ENCODE measurements around the gene BMP2K.
"Not testable (repeated sequence)": the region's sequence is repeated elsewhere in the genome, so short reads cannot be mapped to it uniquely, and the experiment has no call there.

The BMP2K gene

DNA sequence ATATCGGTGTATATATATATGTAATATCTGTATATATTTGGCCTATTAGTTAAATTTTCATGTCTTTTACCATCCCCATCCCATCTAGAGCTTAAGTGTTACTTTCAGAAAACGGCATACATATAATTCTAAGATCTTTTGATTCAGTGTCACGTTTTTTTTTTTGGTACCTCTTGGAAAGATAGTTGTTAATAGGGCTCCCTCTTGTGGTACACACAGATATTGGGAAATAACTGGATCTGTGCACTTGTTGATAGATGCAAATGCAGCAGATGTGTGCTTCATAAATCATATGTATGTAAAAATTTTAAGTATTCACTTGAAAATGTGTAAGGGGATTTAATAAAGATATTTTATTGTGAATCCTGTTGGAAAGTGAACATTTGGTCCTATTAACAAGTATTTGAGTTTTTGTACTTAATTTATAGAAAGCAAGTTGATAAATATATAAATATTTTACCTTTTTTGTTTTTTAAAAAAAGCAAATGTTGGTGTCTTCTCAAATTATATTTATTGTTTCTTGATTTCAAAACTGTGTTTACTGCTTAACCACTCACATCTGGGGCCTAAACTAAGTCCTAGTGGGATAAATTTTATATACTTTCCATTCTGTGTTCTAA, 88.4 kb downstream of the BMP2K start:
- DNase-seq, result peak; percentile 73

DNA sequence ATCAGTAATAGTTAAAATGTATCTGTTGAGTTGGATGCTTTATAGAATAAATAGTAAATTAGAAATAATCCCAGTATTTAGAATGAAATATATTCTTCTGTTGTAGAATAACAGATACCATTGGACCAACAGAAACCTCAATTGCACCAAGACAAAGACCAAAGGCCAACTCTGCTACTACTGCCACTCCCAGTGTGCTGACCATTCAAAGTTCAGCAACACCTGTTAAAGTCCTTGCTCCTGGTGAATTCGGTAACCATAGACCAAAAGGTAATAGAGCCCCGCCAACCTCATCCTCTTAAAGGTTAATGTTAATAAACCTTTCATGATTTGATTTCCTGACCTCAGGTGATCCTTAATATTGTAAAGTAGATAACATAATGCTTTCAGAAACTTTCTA, 89.3 kb downstream of the BMP2K start:
- no peak for DNase-seq

DNA sequence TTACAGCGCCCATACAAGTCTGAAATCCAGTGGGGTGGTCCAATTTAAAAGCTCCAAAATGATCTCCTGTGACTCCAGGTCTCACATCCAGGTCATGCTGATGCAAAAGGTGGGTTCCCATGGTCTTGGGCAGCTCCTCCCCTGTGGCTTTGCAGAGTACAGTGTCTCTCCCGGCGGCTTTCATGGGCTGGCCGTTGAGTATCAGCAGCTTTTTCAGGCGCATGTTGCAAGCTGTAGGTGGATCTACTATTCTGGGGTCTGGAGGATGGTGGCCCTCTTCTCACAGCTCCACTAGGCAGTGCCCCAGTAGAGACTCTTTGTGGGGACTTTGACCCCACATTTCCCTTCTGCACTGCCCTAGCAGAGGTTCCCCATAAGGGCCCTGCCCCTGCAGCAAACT, 92.6 kb downstream of the BMP2K start:
- DNase-seq, result not testable (repeated sequence)

DNA sequence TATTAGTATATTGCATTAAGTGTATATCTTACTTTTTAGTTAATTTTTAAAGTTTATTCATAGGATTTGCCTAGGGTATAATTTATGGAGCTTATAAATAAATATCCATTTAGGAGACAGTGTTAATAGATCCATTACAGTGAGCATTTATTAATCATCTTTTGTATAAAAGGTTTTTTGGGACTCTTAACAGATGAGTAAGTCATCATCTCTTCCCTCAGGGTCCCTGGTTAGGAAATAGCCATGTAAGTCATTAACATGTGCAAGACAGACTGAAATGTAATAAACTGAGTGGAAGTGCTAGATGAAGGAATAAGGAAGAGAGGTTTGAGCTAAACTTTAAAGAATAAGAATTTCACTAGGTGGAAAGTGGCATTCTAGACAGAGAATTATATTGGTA, 93.9 kb downstream of the BMP2K start:
- DNase-seq, result no peak

DNA sequence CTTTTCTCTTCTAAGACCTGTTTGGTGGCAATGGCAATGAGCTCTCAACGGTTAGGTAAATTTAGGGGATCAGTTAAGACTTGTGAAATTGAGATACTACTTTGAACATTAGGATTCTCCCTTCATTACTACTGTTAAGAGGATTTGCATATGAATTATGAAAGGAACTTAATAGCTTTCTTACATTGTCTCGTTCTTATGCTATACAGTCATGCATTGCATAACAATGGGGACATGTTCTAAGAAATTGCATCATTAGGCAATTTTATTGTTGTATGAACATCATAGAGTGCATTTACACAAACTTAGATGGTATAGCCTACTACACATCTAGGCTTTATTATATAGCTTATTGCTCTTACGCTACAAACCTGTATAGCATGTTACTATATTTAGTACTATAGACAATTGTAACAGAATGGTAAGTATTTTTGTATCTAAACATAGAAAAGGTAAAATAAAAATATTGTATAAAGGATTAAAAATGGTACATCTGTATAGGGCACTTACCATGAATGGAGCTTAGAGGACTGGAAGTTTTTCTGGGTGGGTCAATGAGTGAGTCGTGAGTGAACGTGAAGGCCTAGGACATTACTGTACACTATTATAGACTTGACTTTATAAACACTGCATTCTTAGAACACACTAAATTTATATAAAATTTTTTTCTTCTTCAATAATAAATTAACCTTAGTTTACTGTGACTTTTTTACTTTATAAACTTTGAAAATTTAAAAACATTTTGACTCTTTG, 100.6 kb downstream of the BMP2K start:
- no peak for DNase-seq

DNA sequence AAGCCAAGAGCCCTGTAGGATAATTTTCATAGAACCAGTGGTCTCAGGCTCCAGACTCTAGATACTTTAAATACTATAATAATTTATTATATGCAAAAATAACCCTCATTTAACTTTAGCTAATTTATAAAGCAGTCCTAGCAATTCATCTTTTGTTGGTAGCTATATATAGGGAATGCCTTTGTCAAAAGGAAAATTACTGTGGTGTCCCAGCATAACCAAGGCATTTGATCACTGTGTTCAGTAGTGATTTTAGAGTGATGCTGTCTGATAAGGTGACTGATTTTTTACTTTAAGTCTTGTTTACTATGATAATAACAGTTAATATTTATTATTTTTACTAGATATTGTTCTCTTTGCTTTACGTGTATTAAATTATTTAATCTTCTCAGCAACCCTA, 101.9 kb downstream of the BMP2K start:
- DNase-seq, result no peak

DNA sequence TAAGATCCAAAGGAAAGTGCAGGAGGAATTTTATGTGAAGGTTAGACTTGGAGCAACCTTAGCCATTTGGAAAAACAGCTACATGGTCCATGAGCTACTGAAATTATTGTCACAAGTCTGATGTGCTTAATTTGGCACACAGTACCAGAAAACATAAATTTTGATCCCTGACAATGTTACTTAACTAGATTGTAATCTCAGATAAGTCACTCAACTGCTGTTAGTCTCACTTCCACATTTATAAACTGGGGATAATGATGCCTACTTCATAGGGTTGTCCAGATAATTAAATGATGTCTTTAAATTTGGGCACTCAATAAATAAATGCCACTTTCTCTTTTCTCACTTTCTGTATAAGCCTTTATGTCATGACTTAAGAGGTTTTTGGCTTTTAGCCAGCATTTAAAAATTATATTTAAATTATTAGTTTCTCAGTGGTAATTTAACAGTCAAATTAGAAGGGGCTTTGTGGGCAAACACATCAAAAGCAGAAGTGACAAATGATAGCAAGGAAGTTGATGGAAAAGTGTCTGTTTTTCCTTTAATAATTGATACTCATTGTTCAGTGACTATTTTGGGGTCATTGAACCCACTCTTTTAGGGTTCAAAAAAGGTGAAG, 104.8 kb downstream of the BMP2K start:
- no peak for DNase-seq

DNA sequence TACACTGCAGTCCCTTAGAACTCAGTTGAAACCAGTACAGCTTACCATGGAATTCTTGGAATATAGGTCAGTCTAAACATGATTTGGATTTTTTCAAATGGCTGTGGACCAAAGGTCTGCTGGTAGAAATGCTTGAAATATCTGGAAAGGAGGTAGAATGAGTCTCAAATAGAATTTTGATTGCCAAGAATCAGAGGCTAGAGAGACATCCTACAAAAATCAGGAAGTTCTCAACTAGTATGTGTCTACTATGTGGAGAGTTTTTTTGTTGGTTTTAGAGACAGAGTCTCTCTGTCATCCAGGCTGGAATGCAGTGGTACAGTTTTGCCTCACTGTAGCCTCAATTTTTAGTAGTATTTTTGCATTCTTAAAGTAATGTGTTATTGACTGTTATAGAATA, 109.4 kb downstream of the BMP2K start:
- DNase-seq, result no peak

DNA sequence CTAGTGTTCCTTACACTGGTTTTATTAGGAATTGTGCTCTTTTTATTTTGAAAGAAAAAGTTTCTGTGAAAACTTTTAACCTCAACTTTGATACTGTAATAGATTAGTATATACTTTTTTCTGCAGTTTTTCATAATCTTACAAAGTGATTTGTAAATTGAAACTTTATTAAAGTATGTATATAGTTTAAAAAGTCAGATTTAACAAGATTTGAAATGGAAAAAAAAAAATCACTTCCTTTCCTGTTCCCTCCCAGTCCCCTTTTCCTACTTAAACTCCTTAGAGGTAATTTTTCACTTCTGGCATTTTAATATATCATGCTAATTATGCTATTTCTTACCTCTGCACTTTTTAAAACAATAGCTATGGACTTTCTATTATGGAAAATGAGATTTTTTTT, 113.8 kb downstream of the BMP2K start:
- no peak for DNase-seq

DNA sequence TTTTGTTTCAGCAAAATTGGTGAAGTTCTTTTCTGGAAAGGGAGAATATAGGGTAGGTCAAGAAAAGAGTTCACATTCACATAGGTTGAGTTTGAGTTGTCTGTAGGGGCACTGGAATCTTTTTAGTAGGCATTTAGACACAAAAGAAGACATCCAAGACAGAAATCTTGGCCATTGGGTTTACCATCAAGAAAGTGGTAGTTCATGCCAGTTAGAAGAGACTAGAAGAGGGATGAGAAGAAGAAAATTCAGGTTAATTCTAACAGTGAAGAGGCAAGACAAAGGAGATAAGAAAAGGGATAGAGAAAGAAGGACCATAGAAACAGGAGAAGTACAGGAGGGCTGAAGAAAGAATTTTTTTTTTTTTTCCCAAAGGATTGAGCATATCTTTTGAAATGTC, 123.2 kb downstream of the BMP2K start:
- DNase-seq, result no peak

DNA sequence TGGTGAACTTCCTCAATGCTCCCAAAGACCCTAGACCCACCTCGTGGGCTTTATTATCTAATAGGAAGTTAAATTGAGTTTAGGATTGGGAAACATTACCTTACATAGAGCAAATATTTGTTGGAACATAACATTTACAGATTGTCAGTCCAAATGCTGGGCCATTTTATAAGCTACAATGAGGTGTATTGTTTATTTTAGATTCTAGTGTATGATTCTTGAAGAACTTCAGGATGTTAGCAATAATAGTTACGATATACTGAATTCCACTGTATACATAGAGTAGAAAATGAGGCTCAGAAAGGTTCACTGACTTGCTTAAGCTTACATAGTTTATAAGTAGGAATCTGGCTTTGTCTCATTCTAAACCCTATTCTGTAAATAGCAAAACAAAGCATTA, 125.7 kb downstream of the BMP2K start:
- DNase-seq, result no peak

DNA sequence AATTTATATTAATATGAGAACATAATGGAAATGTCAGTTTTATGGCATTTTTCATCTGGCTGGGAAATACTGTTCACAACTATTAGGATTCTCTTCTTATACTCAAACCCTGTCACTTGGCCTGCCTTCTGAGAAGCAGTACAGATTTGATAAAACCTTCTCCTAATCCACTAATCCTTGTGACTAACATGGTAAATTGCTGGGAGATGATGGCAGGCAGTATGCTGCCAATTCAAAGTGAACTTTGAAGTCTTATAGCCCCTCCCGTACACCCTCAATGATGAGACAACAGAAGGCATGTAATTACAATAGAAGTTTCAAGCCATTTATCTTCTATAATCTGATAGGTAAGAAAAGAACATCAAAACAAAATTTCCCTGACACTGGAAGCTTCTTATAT, 126.1 kb downstream of the BMP2K start:
- DNase-seq, result no peak

DNA sequence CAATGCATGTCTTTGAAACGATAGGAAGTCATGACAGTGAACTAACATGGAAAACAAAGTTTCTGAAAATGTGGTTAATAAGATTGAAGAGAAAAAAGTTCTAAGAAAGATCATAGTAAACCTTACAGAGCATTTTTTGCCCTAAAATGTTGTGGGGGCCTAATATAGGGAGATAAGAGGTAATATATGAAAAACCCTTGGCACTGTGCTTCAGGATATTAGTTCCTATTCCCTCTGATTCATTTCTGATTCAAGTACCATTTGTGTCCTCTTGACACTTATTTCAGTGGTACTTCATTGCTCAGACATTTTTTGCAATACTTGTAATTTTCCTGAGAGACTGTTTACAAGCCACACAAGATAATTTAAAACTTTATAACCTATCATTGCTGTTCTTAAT, 128.0 kb downstream of the BMP2K start:
- no peak for DNase-seq

DNA sequence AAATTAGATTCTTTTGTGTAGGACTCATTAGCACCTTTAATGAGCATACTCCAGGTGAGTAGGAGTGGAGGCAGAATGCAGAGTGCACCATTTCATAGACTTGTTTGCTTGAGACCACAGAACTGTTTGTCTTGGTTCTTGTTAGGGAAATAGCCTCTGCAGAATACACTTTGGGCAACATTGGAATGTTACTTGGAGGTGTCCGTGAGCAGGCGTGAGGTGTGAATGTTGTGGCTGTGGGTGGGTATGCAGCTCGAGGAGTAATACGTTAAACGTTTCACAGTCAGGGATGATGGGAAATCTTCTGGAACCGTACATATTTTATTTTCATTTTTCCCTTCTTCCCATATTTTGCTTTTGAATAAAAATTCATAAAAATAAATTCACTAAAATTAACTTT, 131.5 kb downstream of the BMP2K start:
- no peak for DNase-seq

DNA sequence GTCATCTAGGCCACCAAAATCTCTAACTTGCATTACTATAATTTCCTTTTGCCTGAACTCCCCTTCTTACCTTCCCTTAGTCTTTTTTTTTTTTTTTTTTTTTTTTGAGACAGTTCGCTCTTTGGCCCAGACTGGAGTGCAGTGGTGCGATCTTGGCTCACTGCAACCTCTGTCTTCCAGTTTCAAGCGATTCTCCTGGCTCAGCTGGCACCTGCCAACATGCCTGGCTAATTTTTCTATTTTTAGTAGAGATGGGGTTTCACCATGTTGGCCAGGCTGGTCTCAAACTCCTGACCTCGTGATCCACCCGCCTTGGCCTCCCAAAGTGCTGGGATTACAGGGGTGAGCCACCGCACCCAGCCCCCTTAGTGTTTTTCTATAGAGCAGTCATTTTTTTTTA, 132.8 kb downstream of the BMP2K start:
- DNase-seq, result not testable (repeated sequence)

DNA sequence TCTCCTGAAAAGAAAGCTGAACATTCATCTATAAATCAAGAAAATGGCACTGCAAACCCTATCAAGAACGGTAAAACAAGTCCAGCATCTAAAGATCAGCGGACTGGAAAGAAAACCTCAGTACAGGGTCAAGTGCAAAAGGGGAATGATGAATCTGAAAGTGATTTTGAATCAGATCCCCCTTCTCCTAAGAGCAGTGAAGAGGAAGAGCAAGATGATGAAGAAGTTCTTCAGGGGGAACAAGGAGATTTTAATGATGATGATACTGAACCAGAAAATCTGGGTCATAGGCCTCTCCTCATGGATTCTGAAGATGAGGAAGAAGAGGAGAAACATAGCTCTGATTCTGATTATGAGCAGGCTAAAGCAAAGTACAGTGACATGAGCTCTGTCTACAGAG, 134.5 kb downstream of the BMP2K start:
- DNase-seq, result no peak

DNA sequence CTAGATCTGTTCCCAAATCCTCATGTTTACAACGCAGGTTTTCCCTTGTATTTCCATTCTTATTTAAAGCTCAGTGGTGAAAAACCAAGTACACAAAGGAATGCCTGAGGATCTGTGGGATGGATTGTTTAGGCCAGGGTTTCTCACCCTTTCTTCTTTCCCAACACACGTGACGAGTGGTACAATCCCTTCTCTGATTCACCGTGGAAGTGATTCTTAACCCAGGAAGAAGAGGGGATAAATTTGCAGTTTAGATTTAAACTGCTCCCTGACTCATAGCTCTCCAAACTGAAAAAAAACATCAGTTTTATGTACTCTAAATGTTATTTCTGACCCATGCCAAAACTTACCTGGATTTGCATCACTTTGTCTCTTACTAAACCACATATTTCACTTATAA, 146.1 kb downstream of the BMP2K start:
- DNase-seq, result no peak

DNA sequence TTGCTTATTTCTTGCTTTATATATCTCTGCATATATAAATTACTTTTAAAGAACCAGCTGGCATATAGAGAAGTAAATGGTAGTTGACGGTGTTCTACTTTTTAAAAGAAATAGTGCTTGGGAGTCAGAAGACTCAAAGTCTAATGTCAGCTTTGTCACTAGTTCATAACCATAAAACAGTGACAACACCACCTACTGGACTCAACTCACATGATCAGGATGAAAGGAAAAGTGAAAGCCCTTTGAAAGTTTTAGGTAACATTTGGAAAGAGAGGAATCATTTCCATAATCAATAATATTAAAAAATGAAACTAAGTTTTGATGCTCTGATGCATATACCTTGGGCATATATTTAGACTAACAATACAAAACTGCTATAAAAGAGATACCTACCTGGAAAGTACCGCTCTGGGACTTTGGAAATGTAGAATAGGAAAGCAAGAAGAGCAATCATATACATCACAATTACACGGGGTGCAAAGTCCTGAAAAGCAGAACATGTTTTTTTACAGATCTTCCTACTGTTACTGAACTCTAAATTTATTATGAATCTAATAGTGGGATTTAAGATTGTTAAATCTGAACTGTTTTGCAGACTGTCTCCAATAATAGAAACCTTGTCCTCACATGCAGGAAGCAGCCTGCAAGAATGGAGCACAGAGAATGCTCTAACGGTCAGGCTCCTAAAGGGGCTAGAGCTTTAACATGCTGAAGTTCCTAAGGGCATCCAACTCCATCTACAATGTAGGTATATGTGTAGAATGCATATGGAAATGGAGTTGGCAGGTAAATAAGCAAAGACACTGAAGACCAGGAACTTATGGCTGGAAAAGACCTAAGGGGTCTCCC, 147.5 kb downstream of the BMP2K start:
- DNase-seq, result no peak

DNA sequence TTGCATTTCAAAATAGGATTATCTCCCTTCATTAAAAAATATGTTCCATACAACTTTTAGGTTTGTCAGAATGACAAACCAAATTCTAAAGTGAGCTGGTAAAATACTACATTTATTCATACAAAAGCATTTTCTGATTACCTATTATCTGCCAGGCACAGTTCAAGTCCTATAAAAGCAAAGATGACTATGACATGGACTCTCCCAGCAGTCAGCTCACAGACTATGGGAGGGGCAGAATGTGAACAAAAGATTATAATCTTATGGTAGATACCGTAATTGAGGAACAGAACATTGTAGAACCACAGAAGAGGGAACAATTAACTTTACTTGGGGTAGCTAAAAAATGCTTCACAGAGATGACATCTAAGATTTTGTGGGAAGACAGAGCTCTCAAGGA, 150.7 kb downstream of the BMP2K start:
- DNase-seq, result no peak

DNA sequence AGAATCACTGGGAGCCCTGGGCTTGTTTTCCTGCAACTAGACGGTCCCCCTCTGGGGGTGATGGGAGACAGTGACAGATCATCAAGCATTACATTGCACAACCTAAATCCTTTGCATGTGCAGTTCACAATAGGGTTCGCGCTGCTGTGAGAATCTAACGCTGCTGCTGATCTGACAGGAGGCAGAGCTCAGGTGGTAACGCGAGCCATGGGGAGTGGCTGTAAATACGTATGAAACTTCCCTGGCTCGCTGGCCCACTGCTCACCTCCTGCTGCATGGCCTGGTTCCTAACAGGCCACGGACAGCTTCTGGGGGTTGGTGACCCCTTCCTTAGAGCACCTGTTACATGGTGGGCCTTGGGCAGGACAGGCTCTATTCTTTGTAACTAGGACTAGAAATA, 152.7 kb downstream of the BMP2K start:
- no peak for DNase-seq

DNA sequence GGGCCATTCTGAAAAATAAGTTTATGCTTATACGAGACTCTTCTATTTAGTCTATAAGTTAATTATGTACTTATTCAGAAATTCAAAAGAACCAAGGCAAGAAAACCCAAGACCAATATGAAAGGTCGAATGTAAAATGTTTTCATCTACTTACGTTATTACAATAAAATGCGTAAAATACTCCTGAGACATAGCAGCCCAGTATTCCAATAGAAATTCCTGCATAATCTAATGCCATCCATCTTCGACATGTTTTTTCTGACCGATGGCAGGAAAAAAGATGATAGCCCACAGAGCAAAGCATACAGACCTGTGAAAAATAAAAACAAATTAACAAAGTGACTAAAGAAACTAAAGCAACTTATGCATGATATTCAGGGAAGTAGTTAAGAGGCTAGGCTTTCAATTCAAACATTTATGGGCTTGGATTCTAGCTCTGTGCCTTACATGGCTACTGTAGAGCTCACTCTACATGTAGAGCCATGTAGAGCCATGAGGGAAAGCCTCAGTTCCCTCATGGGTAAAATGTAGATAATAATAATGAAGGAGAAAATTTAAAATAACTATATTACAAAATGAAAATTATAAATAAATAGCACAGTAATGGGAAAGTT, 154.0 kb downstream of the BMP2K start:
- DNase-seq, result no peak

DNA sequence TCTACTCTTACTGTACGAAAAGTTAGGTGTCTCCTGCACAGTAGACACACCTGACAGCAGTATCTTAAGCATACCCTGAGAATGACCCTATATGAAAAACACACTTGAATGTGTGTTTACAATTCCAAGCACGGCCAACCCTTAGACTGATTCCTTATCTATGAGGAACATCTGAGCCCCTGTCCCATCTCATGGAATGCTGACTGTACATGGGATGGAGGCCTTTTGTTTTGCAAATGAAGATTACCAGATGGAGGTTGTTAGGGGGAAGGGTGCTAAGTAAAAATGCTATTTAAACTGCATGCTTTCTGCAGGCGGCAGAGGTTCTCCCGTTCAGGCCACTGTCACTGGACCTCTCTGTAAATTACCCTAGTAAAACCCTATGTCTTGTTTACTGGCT, 160.8 kb downstream of the BMP2K start:
- DNase-seq, result no peak

DNA sequence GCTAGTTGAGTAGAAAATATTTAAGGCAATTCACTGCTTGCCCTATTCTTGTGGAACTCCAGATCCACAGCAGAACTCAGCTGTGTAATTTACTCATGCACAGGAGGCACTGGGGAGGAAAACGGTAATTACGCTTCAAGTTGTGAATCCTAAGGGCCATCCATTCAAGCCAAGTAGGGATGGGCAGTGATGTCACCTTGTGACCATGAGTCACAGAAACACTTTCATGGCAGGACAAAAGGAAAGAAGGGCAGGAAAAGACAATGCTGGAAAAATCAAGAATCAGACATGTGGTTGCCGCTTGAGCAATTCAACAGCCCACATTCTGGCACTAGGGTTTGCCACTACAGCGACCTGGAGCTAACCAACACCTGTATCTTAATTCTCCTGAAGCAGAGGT, 161.7 kb downstream of the BMP2K start:
- DNase-seq, result peak; percentile 57
